Activated CD4-positive, alpha-beta T cell treated with anti-CD3 and anti-CD28 coated beads for 1 hour (primary cell): ENCODE data around the gene SMIM30.
"Not testable (repeated sequence)": the region's sequence is repeated elsewhere in the genome, so short reads cannot be mapped to it uniquely, and the experiment has no call there.

Experiments used
- DNase-seq: peaks from one replicate; pipeline ENCODE4 v3.0.0-alpha.2; 2020

The SMIM30 gene

DNA sequence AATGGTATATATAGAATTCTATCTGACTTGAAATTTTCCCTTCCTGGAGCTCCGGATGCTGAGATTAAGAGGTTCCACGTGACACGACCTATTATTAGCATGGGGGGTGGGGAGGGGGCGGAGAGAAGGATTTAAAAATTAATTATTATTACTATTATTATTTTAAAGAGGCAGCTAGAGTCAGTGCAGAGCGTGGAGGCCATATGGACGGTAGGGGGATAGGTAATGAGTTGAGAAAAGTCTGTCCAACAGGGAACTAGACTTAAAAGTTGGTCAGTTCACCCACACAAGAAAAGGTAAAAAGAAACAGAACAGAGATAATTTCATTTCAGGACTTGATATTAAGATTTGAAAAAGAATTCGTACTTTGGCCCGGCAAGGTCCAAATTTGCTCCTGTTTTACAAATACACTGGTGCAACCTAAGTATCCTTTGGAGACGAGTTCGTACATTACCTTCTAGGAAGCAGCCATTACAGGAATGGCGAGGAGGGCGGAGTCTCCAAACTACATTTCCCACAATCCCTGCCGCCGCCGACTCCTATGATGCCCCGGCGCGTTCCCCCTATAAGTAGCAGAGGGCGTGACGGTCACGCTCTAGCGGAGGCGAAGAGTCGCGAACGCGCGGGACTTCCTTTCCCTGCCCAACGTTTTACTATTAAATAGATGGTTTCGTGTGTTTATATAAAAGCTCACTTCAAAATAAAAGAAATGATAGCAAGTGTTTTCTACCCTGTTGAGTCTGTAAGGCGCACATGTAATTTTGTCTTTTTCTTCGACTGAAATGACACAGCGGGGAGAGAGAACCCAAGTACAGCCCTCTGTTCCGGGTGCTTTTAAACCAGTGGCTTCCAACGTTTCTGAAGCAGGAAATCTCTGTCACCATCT lies at the start of gene SMIM30:
SMIM30 (minus strand) TSS at position 481 of the 886 bp plus-strand sequence. CDS start 976 bp downstream, outside the sequence.
- peak; percentile 79 for DNase-seq

- not testable (repeated sequence) for DNase-seq
Observed at GRCh38 chr7:113166176-113166575, 47.8 kb upstream of the SMIM30 start.

GRCh38 chr7:113161050-113161449 lies 42.7 kb upstream of the SMIM30 start:
- no peak for DNase-seq

DNA sequence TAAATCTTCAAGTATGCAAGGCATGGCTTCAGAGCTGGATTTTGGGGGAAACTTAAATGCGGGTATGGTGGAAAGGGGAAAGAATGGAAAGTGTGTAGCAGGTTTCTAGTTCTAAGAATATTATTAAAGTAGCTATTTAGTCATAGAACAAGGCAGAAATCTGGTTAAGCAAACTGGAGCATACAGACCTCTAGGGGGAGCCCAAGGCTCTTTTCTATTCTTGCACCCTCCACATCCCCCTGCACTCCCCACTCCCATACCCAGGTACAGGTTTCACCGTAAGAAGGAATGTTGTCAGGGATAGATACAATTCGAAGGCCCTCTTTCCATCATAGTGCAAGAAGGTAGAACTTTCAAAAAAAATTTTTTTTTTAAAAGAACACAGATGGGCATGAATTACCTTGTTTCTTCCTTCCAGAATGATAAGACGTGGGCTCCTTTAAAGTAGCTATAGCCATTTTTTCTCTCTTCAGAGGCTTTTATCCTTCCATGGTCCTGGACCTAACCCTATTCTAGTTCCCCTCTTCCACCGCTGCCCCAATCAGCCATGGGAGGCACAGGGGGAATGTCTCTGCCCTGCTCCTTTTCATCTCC lies 41.5 kb upstream of the SMIM30 start:
- DNase-seq = no peak

DNA sequence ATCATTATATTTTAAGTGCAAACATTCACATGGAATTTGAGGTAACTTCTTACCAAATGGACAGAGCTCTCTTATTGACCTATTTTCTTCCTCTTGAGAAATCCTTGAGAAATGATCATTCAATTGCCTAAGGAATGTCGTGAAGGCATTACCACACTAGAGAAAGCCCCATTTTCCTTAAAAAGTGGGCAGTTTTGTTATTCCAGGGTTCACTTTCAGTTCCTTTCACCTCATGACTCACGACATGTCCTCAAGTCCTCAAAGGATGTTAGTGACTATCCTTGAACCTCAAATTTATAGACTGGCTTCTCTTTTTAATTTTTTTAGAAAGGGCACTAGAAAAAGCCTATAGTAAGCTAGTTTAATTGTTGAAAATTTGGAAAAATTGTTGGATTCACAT lies 40.4 kb upstream of the SMIM30 start:
- DNase-seq = no peak

DNA sequence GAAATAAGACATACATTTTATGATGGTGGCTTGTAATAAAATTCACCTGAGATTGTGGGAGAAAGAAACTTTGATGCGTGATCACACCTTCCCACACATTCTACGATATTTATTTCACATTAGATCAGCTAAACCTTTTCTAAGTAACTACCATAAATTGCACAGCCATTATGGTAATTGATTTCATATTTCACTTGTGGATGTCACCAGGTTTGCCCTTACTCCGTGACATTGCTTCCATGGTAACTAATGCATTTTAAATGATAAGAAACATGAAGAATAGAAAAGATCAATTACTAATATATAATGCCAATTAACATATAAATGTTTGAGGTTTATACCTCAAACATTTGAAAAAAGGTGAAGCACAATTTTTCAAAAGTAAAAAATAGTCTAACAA lies 35.8 kb upstream of the SMIM30 start:
- no peak for DNase-seq

- DNase-seq = no peak
Observed at GRCh38 chr7:113144817-113145216, 26.5 kb upstream of the SMIM30 start.

DNA sequence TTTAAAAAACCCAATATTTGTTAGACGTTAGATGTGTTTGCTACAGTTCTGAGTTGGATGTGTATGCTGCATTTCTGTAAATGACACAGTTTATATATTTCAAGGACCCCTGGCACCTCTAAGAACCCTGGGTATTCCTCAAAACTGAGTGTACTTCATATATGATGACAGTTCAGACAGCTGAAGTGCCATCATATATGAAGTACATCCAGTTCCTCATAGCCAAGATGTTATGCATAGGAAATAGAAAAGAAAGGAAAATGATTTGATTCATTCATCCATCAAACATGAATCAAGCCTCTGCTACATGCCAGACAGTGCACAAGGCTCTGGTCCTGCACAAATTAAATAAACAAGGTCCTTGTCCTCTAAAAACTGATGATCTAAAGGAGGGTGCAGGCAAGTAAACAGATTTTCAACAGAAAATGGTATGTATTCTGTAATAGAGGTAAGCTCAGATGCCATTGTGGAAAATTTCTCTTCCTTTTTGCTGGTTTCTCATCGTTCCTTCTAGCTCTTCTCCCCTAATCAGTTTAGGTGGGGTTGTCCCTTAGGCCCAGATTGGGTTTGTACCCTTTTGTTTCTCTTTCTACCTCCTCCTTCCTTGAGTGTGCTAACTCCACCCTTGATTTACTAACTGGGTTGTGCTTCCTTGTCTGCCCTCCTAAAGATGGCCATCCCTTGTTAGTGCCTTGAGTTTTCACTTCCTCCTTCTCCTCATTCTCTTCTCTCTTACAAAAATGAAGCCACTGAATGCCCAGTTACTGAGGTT lies 25.3 kb upstream of the SMIM30 start:
- no peak for DNase-seq

GRCh38 chr7:113142385-113143119 lies 24.2 kb upstream of the SMIM30 start:
- DNase-seq = no peak

GRCh38 chr7:113141803-113142202 lies 23.4 kb upstream of the SMIM30 start:
- DNase-seq = no peak

DNA sequence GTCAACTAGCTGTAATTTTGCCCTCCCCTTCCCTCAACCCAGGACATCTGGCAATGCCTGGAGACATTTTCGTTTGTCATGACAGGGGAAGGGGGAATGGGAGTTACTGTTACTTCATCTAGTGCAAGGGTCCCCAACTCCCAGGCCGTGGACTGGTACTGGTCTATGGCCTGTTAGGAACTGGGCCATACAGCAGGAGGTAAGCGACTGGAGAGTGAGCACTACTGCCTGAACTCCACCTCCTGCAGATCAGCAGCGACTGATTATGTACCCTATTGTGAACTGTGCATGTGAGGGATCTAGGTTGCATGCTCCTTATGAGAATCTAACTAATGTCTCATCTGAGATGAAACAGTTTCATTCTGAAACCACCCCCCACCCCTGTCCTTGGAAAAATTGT lies 22.6 kb upstream of the SMIM30 start:
- DNase-seq = no peak

DNA sequence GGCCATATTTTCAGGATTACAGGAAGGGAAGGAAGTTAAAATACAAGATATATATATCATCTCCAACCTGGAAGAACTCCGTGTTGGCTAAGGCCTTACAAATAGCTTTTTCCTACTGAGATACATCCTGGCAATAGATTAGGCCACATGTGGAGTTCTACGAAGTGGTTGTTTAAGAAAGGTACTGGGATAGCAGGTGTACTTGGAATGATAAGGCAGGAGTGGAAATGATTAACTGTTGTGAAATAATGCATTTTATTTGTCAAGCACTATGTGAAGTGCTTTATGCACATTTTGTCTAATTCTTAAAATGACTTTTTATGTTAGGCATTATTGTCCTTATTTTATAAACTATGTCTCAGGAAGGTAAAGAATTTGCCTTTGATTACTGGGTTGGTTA lies 18.9 kb upstream of the SMIM30 start:
- DNase-seq = no peak

DNA sequence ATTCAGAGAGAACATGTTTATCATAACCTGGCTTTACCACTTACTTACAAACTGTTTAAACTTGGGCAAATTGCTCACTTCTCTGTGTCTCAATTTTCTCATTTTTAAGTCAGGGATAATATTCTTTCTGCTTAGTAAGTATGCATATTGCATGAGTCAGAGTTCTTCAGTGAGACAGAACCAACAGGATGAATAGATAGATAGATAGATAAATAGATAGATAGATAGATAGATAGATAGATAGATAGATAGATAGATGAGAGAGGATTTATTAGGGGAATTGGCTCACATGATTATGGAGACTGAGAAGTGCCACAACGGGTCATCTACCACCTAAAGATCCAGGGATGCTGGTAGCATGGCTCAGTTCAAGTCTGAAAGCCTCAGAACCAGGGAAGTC lies 15.7 kb upstream of the SMIM30 start:
- DNase-seq = no peak

GRCh38 chr7:113131367-113131766 lies 13.0 kb upstream of the SMIM30 start:
- no peak for DNase-seq

GRCh38 chr7:113128031-113128430 lies 9.7 kb upstream of the SMIM30 start:
- no peak for DNase-seq

DNA sequence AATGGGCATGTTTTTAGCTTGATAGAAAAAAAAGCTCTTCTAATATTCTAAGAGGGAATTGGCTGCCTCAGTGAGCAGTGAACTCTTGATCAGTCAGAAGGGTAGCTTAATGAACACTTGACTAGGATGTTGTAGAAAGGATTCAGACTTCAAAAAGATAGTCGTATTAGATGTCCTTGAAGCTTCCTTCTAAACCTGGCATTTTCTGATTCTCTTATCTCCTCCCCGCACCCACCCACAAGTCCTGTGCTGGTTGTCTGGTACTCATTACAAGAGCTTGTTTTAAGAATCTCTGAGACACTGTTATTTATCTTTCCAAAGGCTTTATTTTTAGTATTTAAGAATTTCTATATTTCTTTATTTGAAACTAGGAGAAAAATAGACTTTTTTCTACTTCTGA lies 7.4 kb upstream of the SMIM30 start:
- DNase-seq = no peak

DNA sequence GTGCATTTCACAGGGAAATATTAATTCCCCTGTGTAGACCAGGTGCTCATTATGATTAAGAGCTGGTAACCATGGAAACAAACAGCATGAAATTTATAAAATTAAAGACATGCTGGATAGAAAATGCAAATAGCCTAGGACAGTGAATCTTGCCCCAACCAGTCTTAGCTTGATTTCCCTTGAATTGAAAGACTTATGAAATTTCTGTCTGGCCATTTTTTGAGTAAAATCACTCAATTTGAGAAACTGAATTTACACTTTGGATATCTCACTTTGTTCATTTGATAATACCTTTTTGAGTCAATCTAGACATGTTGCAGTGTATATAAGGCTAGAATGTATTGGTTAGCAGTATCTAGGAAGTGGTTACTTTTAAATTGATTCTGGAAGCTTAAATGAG lies 4.4 kb upstream of the SMIM30 start:
- DNase-seq = no peak

GRCh38 chr7:113120647-113121046 lies 2.3 kb upstream of the SMIM30 start:
- DNase-seq = no peak

DNA sequence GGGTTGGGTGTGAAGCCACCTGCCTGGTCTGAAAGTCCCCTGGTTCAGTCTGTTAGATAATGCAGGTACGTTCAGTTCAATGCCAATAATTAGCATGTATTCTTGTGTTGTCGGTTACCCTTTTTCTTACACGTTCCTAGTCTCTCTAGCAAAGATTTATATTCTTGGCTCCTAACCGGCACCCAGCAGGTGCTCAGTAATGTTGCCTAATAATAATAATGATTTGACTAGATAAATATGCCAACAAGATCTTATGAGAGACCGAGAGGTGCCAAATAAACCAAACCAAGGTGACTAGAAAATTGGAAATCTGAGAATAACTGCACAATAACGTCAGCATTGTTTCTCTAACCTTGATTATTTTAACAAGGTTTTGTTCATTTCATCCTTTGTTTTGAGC lies 1.1 kb upstream of the SMIM30 start:
- no peak for DNase-seq

DNA sequence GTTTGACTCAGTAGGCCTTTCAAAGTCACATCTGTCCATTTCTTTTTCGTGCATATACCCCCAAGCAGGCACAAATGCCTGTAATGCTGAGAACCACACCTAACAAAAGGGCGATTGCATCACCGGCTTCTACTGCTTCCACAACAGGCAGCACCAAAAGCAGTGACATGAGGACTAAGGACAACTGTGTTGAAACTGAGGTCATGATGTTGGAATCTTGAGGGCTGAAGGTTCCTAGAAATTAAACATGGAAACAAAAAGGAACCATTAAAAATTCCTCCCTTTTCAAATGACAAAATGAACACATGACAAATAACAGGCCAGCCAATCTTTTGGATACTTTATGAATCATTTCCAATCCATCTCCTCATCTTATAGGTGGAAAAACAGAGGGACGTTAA lies 980 bp downstream of the SMIM30 start:
- DNase-seq = not testable (repeated sequence)

GRCh38 chr7:113113912-113114311 lies 4.4 kb downstream of the SMIM30 start:
- DNase-seq = no peak

- no peak for DNase-seq
Observed at GRCh38 chr7:113109718-113110117, 8.6 kb downstream of the SMIM30 start.

GRCh38 chr7:113100121-113100603 lies 18.2 kb downstream of the SMIM30 start:
- no peak for DNase-seq
